ENCODE measurements around the gene LRRC4B.

DNA sequence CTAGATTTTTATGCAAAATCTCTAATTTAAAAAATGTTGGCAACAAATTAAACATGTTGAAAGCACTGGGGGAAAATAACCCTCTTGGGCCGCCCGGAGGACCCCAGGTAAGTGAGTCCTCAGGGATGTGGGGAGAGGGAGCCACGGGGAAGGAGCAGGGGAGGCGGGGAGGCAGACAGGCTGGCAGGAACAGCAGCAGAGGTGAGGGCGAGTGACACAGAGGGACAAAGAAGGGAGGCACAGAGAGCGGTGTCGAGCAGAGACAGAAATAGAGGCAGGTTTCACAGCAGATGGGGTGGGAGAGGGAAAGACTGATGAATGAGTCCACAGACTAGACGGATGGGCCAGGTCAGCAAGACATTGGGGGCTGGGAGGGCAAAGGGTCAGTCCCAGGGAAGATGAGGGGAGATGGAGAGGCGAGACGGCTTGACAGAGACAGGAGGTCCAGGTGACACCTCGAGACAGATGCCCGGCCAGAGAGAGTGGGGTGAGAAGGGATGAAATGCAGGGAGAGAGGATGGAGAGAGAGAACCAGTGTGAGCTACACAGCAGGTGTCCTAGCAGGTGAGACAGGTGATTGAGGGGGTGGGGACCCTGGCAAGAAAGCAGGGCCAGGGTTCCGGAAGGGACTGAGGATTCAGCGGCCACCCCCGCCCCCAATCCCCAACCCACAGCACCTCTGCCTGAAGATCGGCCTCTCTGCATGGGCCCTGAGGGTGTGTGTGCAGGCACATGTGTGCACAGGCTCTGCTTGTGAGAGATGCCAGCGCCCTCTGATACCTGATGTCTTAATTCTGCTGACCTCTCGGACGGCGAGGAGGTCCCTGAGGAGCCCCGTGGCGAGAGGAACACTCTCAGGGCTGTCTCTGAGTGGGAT lies 3.8 kb downstream of the LRRC4B start:
- TF ChIP-seq CTCF (IDR thresholded peaks at IDR 0.05) (no peak), POLR2A (IDR thresholded peaks at IDR 0.05) (no peak)
